ENCODE data around the gene LIN37.
A peak's percentile ranks its signal among the peaks of the same experiment; 100 is the strongest.

GRCh38 chr19:35767288-35768081, 19.1 kb downstream of the LIN37 start:
- TF ChIP-seq ZNF12 (CRISPR knock-in tag; IDR thresholded peaks at IDR 0.05) (no peak), EED (CRISPR knock-in tag; IDR thresholded peaks at IDR 0.05) (no peak), CBX1 (IDR thresholded peaks at IDR 0.05; ENCODE audit: low read depth) (no peak), CTCF (CRISPR knock-in tag; IDR thresholded peaks at IDR 0.05) (no peak), MAX (IDR thresholded peaks at IDR 0.05) (0 out of 2 replicates have a peak, but pooled peaks have one; percentile 12), TAF1 (CRISPR knock-in tag; IDR thresholded peaks at IDR 0.05) (no peak), NAIF1 (CRISPR knock-in tag; IDR thresholded peaks at IDR 0.05; ENCODE audit: borderline replicate concordance) (no peak), ZSCAN22 (CRISPR knock-in tag; IDR thresholded peaks at IDR 0.05) (no peak), CBX5 (CRISPR knock-in tag; IDR thresholded peaks at IDR 0.05; ENCODE audit: borderline replicate concordance) (0 out of 2 replicates have a peak, but pooled peaks have one; percentile 17)
